ENCODE data around the gene PACRG.

DNA sequence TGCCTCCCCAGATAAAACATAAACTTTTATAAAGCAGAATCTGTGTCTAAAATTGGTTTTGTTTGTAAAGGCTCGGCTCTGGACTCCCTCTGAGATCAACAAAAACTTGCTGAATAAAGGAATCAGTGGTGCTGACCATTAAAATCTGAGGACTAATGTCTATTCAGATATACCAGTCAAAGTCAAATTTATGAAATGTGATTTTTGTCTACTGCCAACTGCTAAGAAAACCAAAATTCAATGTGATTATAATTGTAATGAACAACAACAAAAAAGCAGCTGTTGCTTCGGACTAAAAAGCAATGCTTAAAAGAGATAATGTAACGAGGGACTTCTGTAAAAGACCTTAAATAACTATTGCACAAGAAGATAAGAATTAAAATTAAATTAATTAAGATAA is 26.8 kb upstream of the PACRG start:
- TF ChIP-seq, protein P1, sequence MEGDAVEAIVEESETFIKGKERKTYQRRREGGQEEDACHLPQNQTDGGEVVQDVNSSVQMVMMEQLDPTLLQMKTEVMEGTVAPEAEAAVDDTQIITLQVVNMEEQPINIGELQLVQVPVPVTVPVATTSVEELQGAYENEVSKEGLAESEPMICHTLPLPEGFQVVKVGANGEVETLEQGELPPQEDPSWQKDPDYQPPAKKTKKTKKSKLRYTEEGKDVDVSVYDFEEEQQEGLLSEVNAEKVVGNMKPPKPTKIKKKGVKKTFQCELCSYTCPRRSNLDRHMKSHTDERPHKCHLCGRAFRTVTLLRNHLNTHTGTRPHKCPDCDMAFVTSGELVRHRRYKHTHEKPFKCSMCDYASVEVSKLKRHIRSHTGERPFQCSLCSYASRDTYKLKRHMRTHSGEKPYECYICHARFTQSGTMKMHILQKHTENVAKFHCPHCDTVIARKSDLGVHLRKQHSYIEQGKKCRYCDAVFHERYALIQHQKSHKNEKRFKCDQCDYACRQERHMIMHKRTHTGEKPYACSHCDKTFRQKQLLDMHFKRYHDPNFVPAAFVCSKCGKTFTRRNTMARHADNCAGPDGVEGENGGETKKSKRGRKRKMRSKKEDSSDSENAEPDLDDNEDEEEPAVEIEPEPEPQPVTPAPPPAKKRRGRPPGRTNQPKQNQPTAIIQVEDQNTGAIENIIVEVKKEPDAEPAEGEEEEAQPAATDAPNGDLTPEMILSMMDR (IDR thresholded peaks at IDR 0.05; ENCODE audit: low read depth, low read length, missing input control), result no peak
- TF ChIP-seq HNF4G (IDR thresholded peaks at IDR 0.05), result no peak
- no peak for TF ChIP-seq RAD21 (IDR thresholded peaks at IDR 0.05)
- TF ChIP-seq, protein P2, sequence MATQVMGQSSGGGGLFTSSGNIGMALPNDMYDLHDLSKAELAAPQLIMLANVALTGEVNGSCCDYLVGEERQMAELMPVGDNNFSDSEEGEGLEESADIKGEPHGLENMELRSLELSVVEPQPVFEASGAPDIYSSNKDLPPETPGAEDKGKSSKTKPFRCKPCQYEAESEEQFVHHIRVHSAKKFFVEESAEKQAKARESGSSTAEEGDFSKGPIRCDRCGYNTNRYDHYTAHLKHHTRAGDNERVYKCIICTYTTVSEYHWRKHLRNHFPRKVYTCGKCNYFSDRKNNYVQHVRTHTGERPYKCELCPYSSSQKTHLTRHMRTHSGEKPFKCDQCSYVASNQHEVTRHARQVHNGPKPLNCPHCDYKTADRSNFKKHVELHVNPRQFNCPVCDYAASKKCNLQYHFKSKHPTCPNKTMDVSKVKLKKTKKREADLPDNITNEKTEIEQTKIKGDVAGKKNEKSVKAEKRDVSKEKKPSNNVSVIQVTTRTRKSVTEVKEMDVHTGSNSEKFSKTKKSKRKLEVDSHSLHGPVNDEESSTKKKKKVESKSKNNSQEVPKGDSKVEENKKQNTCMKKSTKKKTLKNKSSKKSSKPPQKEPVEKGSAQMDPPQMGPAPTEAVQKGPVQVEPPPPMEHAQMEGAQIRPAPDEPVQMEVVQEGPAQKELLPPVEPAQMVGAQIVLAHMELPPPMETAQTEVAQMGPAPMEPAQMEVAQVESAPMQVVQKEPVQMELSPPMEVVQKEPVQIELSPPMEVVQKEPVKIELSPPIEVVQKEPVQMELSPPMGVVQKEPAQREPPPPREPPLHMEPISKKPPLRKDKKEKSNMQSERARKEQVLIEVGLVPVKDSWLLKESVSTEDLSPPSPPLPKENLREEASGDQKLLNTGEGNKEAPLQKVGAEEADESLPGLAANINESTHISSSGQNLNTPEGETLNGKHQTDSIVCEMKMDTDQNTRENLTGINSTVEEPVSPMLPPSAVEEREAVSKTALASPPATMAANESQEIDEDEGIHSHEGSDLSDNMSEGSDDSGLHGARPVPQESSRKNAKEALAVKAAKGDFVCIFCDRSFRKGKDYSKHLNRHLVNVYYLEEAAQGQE (IDR thresholded peaks at IDR 0.05), result no peak
- TF ChIP-seq GABPA (IDR thresholded peaks at IDR 0.05 in 1 of 2, conservative IDR thresholded peaks at IDR 0.05 in 1 of 2), result no peak
- TF ChIP-seq JUND (IDR thresholded peaks at IDR 0.05), result no peak
- TF ChIP-seq, protein P3, sequence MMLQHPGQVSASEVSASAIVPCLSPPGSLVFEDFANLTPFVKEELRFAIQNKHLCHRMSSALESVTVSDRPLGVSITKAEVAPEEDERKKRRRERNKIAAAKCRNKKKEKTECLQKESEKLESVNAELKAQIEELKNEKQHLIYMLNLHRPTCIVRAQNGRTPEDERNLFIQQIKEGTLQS (IDR thresholded peaks at IDR 0.05), result no peak
- TF ChIP-seq SP1 (IDR thresholded peaks at IDR 0.05), result no peak
- TF ChIP-seq RXRA (IDR thresholded peaks at IDR 0.05), result no peak
- TF ChIP-seq, protein P4, sequence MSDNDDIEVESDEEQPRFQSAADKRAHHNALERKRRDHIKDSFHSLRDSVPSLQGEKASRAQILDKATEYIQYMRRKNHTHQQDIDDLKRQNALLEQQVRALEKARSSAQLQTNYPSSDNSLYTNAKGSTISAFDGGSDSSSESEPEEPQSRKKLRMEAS (IDR thresholded peaks at IDR 0.05), result no peak
- no peak for TF ChIP-seq YY1 (IDR thresholded peaks at IDR 0.05)
